Measurements from ENCODE around the gene PTPRN2. TPM values are rescaled to one million over a fixed set of nuclear protein-coding genes. Genes with fewer than 3 reads are reported as not detected.
A peak's percentile ranks its signal among the peaks of the same experiment; 100 is the strongest.

The PTPRN2 gene
- total RNA-seq, 2 donors from 2014 or later: 26.1 to 55.5 TPM

GRCh38 chr7:158595068-158595467 is 7.4 kb upstream of the PTPRN2 start:
- intact Hi-C loops (cut with DNase I): no loop called here
- TF ChIP-seq POLR2A (IDR thresholded peaks at IDR 0.05): no peak
- TF ChIP-seq, protein P1, sequence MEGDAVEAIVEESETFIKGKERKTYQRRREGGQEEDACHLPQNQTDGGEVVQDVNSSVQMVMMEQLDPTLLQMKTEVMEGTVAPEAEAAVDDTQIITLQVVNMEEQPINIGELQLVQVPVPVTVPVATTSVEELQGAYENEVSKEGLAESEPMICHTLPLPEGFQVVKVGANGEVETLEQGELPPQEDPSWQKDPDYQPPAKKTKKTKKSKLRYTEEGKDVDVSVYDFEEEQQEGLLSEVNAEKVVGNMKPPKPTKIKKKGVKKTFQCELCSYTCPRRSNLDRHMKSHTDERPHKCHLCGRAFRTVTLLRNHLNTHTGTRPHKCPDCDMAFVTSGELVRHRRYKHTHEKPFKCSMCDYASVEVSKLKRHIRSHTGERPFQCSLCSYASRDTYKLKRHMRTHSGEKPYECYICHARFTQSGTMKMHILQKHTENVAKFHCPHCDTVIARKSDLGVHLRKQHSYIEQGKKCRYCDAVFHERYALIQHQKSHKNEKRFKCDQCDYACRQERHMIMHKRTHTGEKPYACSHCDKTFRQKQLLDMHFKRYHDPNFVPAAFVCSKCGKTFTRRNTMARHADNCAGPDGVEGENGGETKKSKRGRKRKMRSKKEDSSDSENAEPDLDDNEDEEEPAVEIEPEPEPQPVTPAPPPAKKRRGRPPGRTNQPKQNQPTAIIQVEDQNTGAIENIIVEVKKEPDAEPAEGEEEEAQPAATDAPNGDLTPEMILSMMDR (IDR thresholded peaks at IDR 0.05): no peak
- no peak for TF ChIP-seq POLR2AphosphoS5 (IDR thresholded peaks at IDR 0.05)
- Histone ChIP-seq H3K27ac (no peak overlapping the region), H3K27me3 (replicated peaks; ENCODE audit: insufficient read depth) (no peaks in the 10 kb centered on the region), H3K4me1 (replicated peaks) (no peaks in the 10 kb centered on the region), H3K36me3 (no peaks in the 10 kb centered on the region), H3K4me3 (no peak overlapping the region), H3K9me3 (no peaks in the 10 kb centered on the region)
- no peak for DNase-seq (ENCODE audit: low spot score)
- WGBS: 60% methylated on average over 3 of the region's 3 CpGs

DNA sequence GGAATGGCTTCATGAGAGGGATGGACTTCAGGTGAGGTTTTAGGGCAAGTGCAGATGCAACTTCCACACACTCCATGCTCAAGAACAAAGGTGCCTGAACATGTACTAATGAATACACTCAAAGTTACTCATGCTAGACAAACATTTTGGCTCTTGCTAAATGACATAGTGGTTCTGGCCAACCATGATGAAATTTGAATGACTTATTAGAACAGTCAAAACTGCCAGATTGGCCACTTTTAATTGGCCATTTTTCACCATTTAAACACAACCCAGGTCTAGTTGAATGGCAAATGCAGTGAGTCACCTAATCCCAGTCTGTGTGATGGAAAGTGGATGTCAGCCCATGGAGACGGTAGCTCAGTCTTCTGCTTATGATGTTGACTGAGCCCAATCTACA is 4.9 kb upstream of the PTPRN2 start:
- Histone ChIP-seq H3K4me1 (replicated peaks) (no peaks in the 10 kb centered on the region), H3K27ac (no peak overlapping the region), H3K36me3 (no peaks in the 10 kb centered on the region), H3K27me3 (replicated peaks; ENCODE audit: insufficient read depth) (no peaks in the 10 kb centered on the region), H3K9me3 (no peaks in the 10 kb centered on the region), H3K4me3 (no peak overlapping the region)
- no peak for TF ChIP-seq POLR2AphosphoS5 (IDR thresholded peaks at IDR 0.05)
- TF ChIP-seq, protein P1 (IDR thresholded peaks at IDR 0.05): no peak
- no peak for TF ChIP-seq POLR2A (IDR thresholded peaks at IDR 0.05)
- 89% methylated on average over 1 of the region's 1 CpG for WGBS
- intact Hi-C loops (cut with DNase I): no loop called here
- DNase-seq (ENCODE audit: low spot score): no peak

DNA sequence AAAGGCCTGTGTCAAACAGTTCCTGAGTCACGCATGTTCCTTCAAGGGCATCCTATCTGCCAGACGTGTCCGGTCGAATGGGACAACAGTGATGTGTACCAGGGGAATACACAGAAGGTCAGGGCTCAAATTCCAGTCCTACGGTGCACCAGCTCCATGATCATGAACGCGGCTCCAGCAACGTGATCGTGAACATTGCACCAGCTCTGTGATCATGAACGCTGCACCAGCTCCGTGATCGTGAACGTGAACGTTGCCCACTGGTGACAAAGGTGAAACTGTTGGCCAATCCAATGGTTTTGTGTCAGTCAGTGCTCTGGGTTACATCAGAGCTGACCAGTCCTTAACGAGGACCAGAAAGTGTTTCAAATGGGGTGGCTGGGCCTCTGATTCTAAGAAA is 4.3 kb upstream of the PTPRN2 start:
- no peaks in the 10 kb centered on the region for H3K36me3 ChIP-seq
- H3K9me3 ChIP-seq: no peaks in the 10 kb centered on the region
- H3K27ac ChIP-seq: no peak overlapping the region
- DNase-seq (ENCODE audit: low spot score): no peak
- whole genome bisulfite sequencing: 85% methylated on average over 15 of the region's 15 CpGs
- H3K4me1 ChIP-seq (replicated peaks): no peaks in the 10 kb centered on the region
- H3K4me3 ChIP-seq: no peak overlapping the region
- TF ChIP-seq POLR2AphosphoS5 (IDR thresholded peaks at IDR 0.05) (no peak), POLR2A (IDR thresholded peaks at IDR 0.05) (no peak)
- TF ChIP-seq, protein P1 (IDR thresholded peaks at IDR 0.05): no peak
- intact Hi-C loops (cut with DNase I): no loop called here
- no peaks in the 10 kb centered on the region for H3K27me3 ChIP-seq (replicated peaks; ENCODE audit: insufficient read depth)

- no peaks in the 10 kb centered on the region for H3K36me3 ChIP-seq
- H3K27ac ChIP-seq: peak overlapping the region; percentile 78 to 88
- TF ChIP-seq, protein P1 (IDR thresholded peaks at IDR 0.05): no peak
- TF ChIP-seq POLR2AphosphoS5 (IDR thresholded peaks at IDR 0.05): no peak
- TF ChIP-seq POLR2A (IDR thresholded peaks at IDR 0.05): no peak
- intact Hi-C loops (cut with DNase I): no loop called here
- 88% methylated on average over 12 of the region's 12 CpGs for WGBS
- no peaks in the 10 kb centered on the region for H3K27me3 ChIP-seq (replicated peaks; ENCODE audit: insufficient read depth)
- H3K9me3 ChIP-seq: no peaks in the 10 kb centered on the region
- H3K4me3 ChIP-seq: no peak overlapping the region
- no peaks in the 10 kb centered on the region for H3K4me1 ChIP-seq (replicated peaks)
- no peak for DNase-seq (ENCODE audit: low spot score)
Observed at GRCh38 chr7:158590181-158590530, 2.5 kb upstream of the PTPRN2 start.

GRCh38 chr7:158589653-158590052 is 2.0 kb upstream of the PTPRN2 start:
- H3K4me3 ChIP-seq: no peak overlapping the region
- 43% methylated on average over 1 of the region's 1 CpG for WGBS
- TF ChIP-seq POLR2A (IDR thresholded peaks at IDR 0.05): no peak
- TF ChIP-seq, protein P1 (IDR thresholded peaks at IDR 0.05): no peak
- no peak for TF ChIP-seq POLR2AphosphoS5 (IDR thresholded peaks at IDR 0.05)
- H3K4me1 ChIP-seq (replicated peaks): no peaks in the 10 kb centered on the region
- intact Hi-C loops (cut with DNase I): no loop called here
- H3K9me3 ChIP-seq: no peaks in the 10 kb centered on the region
- no peak for DNase-seq (ENCODE audit: low spot score)
- H3K27ac ChIP-seq: peak overlapping the region; percentile 78 to 88
- H3K36me3 ChIP-seq: no peaks in the 10 kb centered on the region
- no peaks in the 10 kb centered on the region for H3K27me3 ChIP-seq (replicated peaks; ENCODE audit: insufficient read depth)
